Fibroblast of lung (primary cell): ENCODE measurements around the gene SIGLEC10.

Experiments used
- EZH2 ChIP-seq: IDR thresholded peaks from 2 replicates; pipeline ENCODE4 v1.5.1; 2012; ENCODE audit warnings: low read length, control low read depth, mild to moderate bottlenecking; ENCODE audit errors: missing control alignments
- TF ChIP-seq, protein P1 (sequence below), 2 donors: IDR thresholded peaks in 1 of 2; conservative IDR thresholded peaks in 1 of 2; 1 replicate in 1 of 2; 2 replicates in 1 of 2; pipeline ENCODE4 v1.5.1; 2011 to 2012; ENCODE audit warnings: low read length in 2 of 2, control low read depth in 1 of 2, inconsistent platforms in 1 of 2, low read depth in 1 of 2, mild to moderate bottlenecking in 1 of 2

DNA sequence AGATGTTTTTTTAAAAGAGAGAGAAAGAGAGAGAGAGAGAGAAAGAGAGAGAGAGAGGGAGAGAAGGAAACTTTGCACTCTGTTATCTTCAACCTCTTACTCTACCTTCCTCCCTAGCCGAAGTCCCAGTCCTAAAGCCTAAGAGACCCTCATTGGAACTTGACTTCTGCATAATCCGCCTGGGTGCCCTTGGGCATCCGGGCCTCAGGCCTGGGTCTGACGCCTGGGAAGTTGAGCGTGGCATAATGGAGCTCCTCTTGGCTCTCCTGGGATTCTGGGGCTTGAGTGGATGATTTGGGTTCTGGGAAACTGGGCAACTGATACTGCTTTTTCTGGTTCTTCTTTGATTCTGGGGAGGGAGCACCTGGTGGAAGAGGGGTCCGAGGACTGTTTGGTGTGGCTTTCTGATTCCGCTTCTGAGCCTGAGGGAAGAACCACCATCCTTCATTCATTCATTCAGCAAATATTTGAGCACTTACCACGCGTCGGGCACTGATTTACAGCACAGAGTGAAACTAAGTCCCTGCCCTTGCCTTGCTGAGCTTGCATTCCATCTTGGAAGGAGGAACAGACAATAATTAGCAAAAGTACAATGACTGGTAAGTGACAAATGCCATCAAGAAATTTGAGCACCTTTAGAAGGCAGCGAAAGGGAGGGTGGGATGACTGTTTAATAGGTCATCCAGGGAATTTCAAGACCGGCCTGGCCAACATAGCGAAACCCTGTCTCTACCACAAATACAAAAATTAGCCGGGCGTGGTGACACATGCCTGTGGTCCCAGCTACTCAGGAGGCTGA is 6.3 kb downstream of the SIGLEC10 start:
- TF ChIP-seq, protein P1, sequence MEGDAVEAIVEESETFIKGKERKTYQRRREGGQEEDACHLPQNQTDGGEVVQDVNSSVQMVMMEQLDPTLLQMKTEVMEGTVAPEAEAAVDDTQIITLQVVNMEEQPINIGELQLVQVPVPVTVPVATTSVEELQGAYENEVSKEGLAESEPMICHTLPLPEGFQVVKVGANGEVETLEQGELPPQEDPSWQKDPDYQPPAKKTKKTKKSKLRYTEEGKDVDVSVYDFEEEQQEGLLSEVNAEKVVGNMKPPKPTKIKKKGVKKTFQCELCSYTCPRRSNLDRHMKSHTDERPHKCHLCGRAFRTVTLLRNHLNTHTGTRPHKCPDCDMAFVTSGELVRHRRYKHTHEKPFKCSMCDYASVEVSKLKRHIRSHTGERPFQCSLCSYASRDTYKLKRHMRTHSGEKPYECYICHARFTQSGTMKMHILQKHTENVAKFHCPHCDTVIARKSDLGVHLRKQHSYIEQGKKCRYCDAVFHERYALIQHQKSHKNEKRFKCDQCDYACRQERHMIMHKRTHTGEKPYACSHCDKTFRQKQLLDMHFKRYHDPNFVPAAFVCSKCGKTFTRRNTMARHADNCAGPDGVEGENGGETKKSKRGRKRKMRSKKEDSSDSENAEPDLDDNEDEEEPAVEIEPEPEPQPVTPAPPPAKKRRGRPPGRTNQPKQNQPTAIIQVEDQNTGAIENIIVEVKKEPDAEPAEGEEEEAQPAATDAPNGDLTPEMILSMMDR (conservative IDR thresholded peaks at IDR 0.05 in 1 of 2, IDR thresholded peaks at IDR 0.05 in 1 of 2; ENCODE audit: low read depth in 1 of 2, low read length in 2 of 2), result no peak
- TF ChIP-seq EZH2, result no peak
